ENCODE data around the gene PRKCH. TPM values are rescaled to one million over a fixed set of nuclear protein-coding genes. Genes with fewer than 3 reads are reported as not detected.
A peak's percentile ranks its signal among the peaks of the same experiment; 100 is the strongest.

The PRKCH gene
- 8.4 and 10.5 TPM in 2 replicates for total RNA-seq

- peak; percentile 16 for DNase-seq (ENCODE audit: low read depth)
Observed at GRCh38 chr14:61321385-61322010, at the start of gene PRKCH. PRKCH (plus strand) TSS chr14:61321579; CDS start chr14:61322102, 523 bp downstream.

GRCh38 chr14:61277232-61277631 is 44.1 kb upstream of the PRKCH start:
- no peaks in the 10 kb centered on the region for H3K36me3 ChIP-seq (ENCODE audit: control insufficient read depth, insufficient read depth, low read length)

More at GRCh38 chr14:61321385-61322010, at the start of gene PRKCH:
- H3K4me3 ChIP-seq (ENCODE audit: low read depth, low read length): peak within 1 kb of the TSS; percentile 46
- peaks cover 22% of the 10 kb centered on the region for H3K27me3 ChIP-seq (ENCODE audit: control insufficient read depth, insufficient read depth, low read length)
- no peaks in the 10 kb centered on the region for H3K36me3 ChIP-seq (ENCODE audit: control insufficient read depth, insufficient read depth, low read length)
- peak; percentile 23 for TF ChIP-seq CTCF (IDR thresholded peaks at IDR 0.05; ENCODE audit: insufficient read depth, low read length, poor library complexity, severe bottlenecking)

DNA sequence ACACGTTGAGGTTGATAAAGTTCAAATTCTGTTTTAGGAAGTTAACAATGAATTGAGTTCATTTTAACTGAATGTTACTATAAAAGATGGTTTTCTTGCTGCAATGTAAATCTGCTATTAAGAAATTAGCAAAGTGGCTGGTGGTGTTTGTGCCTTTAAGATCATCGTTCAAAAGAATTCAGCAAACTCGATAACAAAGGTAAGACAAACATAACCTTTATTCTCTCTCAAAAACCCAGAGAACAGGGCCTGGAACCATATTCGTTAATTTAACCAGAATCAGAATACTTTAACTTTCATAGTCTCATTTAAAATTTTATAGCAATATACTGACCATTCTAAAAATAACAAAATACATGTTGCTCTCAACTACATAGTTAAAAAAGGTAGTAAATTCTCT is 43.6 kb upstream of the PRKCH start:
- Histone ChIP-seq H3K4me3 (ENCODE audit: low read depth, low read length) (no peak overlapping the region), H3K27me3 (ENCODE audit: control insufficient read depth, insufficient read depth, low read length) (peaks cover 23% of the 10 kb centered on the region), H3K36me3 (ENCODE audit: control insufficient read depth, insufficient read depth, low read length) (no peaks in the 10 kb centered on the region)
- TF ChIP-seq CTCF (IDR thresholded peaks at IDR 0.05; ENCODE audit: insufficient read depth, low read length, poor library complexity, severe bottlenecking): no peak
- no peak for DNase-seq (ENCODE audit: low read depth)

More at GRCh38 chr14:61277232-61277631, 44.1 kb upstream of the PRKCH start:
- DNase-seq (ENCODE audit: low read depth): no peak
- Histone ChIP-seq H3K27me3 (ENCODE audit: control insufficient read depth, insufficient read depth, low read length) (peaks cover 23% of the 10 kb centered on the region), H3K4me3 (ENCODE audit: low read depth, low read length) (no peak overlapping the region)
- TF ChIP-seq CTCF (IDR thresholded peaks at IDR 0.05; ENCODE audit: insufficient read depth, low read length, poor library complexity, severe bottlenecking): no peak

DNA sequence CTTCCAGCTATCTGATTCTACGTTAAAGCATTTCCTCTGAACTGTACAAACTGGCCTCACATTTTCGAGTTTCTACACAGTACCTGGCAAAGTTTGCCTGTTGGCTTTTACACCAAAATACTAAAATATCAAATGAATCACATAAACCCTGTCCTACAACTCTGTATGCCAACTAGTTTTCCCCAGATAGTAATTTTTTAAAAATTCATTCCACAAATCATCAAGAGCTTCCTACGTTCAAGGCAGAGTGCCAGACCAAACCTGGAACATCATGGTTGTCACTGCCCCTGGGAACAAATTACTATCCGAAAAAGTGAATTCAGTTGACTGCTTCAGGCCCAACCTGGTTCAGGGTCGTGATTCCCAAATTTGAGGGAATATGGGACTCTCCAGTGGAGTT is 42.3 kb upstream of the PRKCH start:
- H3K27me3 ChIP-seq (ENCODE audit: control insufficient read depth, insufficient read depth, low read length): peaks cover 23% of the 10 kb centered on the region
- no peaks in the 10 kb centered on the region for H3K36me3 ChIP-seq (ENCODE audit: control insufficient read depth, insufficient read depth, low read length)
- no peak for DNase-seq (ENCODE audit: low read depth)
- no peak overlapping the region for H3K4me3 ChIP-seq (ENCODE audit: low read depth, low read length)
- TF ChIP-seq CTCF (IDR thresholded peaks at IDR 0.05; ENCODE audit: insufficient read depth, low read length, poor library complexity, severe bottlenecking): no peak

GRCh38 chr14:61280092-61280525 is 41.3 kb upstream of the PRKCH start:
- no peak for TF ChIP-seq CTCF (IDR thresholded peaks at IDR 0.05; ENCODE audit: insufficient read depth, low read length, poor library complexity, severe bottlenecking)
- Histone ChIP-seq H3K27me3 (ENCODE audit: control insufficient read depth, insufficient read depth, low read length) (peaks cover 23% of the 10 kb centered on the region), H3K4me3 (ENCODE audit: low read depth, low read length) (peak overlapping the region; percentile 51), H3K36me3 (ENCODE audit: control insufficient read depth, insufficient read depth, low read length) (no peaks in the 10 kb centered on the region)
- DNase-seq (ENCODE audit: low read depth): no peak
